ENCODE measurements around the gene USP37.

DNA sequence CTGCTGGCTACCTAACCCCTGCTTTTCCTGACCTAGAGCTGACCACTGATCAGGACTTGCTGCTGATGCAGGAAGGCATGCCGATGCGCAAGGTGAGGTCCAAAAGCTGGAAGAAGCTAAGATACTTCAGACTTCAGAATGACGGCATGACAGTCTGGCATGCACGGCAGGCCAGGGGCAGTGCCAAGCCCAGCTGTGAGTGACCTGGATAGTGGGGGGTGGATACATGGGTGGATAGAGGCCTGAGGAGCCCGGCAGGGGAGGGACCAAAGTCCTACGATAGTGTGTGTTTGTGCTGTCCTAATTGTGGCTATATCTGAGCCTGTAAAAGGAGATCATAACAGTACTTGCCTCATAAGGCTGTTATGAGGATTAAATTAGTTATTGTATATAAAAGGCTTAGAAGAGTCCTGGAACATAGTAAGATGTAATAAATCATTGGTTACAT lies 47.7 kb upstream of the USP37 start:
- TF ChIP-seq, protein P1, sequence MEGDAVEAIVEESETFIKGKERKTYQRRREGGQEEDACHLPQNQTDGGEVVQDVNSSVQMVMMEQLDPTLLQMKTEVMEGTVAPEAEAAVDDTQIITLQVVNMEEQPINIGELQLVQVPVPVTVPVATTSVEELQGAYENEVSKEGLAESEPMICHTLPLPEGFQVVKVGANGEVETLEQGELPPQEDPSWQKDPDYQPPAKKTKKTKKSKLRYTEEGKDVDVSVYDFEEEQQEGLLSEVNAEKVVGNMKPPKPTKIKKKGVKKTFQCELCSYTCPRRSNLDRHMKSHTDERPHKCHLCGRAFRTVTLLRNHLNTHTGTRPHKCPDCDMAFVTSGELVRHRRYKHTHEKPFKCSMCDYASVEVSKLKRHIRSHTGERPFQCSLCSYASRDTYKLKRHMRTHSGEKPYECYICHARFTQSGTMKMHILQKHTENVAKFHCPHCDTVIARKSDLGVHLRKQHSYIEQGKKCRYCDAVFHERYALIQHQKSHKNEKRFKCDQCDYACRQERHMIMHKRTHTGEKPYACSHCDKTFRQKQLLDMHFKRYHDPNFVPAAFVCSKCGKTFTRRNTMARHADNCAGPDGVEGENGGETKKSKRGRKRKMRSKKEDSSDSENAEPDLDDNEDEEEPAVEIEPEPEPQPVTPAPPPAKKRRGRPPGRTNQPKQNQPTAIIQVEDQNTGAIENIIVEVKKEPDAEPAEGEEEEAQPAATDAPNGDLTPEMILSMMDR (IDR thresholded peaks at IDR 0.05): no peak
- no peak for TF ChIP-seq POLR2AphosphoS5 (IDR thresholded peaks at IDR 0.05; ENCODE audit: insufficient read depth in 1 of 2, low read depth in 1 of 2)
- TF ChIP-seq POLR2A (IDR thresholded peaks at IDR 0.05): no peak

Measured in vagina (tissue), 2 donors.